Measurements from ENCODE around the gene PTPN21.

Gene PTPN21

DNA sequence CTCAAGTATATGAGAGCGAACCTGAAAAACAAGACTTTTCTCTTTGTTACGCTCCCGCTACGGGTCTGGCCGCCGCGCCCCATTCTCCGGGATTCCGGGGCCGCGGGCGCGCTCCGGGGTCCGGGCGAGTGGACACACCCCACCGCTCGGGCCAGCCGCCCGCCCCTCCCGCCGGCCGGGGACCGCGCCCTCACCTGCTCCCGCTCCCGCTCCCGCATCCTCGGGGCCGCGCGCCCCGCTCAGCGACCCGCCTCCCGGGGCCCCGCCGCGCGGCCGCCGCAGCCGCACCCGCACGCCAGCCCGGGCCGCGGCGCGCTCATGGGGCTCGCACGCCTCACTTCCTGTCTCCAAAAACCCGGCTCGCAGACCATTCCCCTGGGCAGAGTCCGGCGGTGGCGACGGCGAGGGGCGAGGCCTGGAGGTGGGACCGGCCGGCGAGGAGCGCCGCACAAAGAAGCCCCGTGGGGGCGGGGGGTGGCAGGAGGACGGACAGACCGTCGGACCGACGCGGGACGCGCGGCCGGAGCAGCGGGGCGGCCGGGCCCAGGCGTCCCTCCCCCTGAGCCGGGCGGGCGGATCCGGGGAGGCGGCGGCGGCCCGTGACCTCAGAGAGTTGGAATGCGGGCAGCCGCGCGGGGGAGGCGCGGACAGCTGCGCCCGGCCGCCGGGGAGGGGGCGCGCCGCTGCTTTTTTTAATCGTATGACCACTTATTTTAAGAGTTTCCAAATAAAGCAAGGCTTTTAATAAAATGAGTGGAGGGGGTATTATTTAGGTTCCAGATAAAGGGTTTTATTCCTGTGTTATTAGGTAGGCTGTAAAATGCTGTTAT, at the start of gene PTPN21:
TSS of gene PTPN21 (minus strand) at position 551 of the 830 bp plus-strand sequence. CDS start 4,590 bp downstream, outside the sequence.
- DNase-seq, result peak; percentile 15

DNA sequence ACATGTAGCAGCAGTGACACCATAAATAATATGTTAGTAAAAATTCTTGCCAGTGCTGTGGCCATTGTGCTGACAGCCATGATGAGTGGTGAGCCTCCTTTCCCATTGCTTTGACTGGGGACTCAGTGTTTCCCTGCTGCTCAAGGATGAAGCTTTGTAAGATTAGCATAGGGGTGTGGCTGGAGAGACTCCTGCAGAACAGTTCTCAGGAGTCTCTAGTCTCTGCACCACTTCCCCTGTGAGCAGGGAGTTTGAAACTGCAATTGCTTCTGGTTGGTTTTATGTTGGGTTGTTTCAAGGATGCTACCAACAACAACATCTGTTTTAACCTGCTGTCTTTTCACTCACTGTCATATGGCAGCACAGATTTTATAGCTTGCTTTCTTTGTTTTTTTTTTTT, 49.4 kb upstream of the PTPN21 start:
- DNase-seq, result no peak

DNA sequence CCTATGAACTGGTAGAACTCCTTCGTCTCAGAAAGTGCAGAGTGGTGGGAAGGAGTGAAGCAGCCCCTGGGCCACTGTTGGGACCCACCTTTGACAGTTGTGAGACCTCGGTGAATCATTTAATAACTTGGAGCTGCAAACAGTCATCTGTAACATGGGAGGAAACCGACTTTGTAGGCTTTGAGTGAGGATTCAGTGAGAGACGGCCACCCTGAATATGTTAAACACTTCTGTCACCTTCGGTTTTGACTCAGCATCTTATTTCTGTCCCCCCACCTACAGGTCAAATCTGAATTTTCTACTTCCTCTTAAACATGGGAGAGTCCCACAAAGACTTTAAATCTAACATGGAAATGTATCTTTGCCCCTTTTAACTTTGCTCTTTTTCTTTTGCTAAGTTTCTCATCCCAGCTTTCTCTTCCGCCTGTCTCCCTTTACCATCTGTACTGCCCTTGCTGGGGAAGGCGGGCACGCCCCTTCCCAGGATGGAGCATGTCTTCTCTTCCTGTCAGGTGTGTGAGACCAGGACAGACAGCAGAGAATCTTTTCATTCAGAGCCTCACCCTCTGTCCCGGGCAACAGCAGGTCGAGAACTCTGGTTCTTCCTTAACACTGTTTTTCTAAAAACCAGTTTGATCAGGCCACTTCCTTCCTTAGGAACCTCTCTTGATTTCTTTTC, 45.1 kb upstream of the PTPN21 start:
- DNase-seq, result no peak

DNA sequence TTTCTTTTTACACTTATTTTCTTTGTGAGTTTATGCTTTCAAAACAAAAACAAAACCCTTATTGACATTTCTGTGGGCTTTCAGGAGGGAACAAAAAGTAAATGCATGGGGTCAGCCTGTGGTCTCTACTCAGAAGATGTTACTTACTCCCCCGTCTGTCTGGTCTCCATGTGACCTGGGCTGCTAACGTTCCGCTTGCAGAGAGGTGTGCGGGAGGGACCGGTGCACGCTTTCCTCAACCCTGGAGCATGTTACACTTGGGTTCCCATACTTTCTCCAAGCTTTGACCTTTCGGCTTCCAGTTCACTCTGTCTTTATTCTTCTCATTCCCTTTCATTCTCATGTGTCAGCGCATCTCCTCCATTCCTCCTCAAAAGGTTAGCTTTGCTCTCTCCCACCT, 44.5 kb upstream of the PTPN21 start:
- DNase-seq, result no peak

DNA sequence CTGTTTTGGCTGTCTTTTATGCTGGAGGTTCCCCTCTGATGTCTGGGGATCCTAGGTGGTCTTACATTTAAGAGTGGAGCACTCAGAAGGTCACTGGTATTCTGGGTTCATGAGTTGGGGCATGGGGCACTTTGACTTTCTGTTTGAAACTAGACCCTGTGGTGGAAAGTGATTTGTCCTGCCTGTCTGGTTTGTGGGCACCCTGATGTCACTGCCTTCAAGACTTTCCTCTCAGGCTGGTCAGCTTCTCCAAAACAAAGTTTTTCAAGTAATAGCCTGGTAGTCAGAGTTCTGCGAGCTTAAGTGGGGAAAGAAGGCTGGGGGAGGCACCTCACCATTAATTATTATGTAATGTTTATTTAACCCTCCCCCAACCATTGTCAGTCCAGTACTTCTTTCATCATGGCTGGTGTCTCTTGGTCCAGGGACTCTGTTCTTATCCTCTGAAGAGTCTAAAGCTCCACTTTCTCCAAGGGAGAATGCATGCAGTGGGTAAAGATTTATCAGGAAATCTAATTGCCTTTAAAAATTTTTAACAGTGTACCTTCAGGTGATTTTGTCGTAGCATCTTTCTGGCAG, 43.4 kb upstream of the PTPN21 start:
- no peak for DNase-seq

DNA sequence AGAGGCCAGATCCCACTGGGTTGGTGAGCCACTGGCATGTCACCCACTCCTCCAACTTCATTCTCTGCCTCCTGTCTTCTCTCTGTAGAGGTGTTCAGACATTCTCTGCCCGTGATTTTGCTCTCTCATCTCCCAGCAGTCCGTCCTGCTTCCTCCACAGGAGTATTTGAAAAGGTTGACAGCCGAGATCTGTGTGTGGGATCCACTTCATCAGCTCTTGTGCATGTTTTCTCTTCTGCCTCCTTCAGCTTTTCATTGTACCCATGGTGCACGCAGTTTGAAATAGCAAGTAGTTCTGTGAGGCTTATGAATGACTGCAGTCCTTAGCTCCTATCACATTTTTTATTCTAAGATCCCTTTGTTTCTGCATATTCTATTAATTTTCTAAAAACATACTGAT, 42.8 kb upstream of the PTPN21 start:
- DNase-seq, result no peak

DNA sequence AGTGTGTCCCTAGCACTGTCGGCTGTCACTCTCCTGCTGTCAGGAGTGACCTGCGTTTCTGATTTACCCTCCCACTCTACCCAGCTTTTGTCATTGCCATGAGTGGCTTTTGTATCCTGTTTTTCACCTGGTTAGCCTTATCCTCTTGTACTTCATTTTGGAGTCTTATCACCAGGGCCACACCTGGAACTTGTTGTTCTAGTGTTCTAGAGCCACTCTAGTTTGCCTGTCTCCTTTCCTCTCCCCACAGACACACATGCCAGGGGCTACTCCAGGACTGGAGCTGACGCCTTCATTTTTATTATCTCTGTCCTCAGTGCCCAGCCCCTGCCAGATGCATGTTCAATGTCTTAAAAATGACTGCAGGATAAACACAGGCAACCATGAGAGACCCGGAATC, 42.2 kb upstream of the PTPN21 start:
- DNase-seq, result no peak

DNA sequence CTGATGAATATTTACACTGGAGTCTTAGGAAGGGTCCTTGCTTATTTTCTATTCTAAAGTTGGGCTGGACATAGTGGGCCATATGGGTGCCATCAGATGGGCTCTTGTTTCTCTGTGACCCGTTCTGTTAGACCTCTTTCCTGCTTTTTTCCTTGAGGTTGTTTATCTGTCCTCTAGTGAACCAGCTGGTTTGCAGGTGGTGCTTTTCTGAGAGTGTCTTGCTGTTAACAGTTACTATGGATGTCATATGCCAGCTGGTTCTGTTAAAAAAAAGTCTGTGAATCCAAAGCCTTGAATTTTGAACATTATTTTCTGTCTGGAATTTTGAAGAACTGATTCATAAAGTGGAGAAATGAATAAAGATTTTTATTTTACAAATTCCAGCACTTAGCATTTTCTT, 37.2 kb upstream of the PTPN21 start:
- no peak for DNase-seq

DNA sequence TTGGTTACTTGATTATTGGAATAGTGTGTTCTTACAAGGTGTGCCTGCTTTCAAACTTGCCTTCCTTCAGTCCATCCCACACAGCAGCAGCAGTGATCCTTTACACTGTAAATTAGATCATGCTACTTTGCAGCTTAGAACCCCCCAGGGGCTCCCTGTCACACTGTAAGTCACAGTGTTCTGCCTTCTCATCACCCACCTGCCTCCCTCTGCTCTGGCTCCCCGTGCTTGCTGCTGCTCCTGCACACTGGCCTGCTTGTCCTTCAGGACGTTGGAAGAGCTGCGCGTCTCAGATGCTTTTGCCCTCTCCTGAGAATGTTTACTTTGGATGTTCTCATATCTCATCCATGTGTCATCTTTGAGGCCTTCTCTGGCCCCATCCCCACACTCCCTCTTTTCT, 35.4 kb upstream of the PTPN21 start:
- DNase-seq, result no peak

DNA sequence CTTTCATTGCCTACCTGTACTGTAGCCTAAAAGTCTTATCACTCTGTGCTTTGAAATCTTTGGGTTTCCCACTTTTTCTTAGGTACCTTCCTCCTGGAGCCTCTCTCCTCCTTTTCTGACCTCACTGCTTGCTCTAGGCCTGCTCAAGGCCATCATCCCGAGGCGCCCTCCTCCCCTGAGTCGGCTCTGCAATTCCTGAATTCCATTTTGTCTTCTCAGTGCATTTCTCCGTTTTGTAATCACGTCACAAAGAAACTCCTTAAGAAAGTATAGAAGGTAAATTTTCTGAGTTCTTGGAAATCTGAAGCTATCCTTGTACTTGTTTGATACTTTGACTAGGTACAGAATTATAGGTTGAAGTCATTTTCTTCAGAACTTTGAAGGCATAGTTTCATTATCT, 33.3 kb upstream of the PTPN21 start:
- no peak for DNase-seq

DNA sequence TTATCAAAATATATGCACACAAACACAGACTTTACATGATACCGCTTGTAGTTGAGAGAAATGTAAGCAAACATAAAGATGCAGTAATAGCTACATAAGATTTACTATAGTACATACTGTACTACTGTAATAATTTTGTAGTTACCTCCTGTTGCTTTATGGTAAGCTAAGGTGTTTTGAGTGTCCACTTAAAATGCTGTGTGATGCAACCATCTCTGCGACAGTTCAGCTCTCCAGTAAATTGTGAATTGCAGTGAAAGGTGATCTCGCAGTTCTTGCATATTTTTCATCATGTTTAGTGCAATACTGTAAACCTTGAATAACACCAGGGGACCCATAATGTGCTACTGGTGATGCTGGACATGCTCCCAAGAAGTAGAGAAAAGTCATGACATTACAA, 29.6 kb upstream of the PTPN21 start:
- no peak for DNase-seq

DNA sequence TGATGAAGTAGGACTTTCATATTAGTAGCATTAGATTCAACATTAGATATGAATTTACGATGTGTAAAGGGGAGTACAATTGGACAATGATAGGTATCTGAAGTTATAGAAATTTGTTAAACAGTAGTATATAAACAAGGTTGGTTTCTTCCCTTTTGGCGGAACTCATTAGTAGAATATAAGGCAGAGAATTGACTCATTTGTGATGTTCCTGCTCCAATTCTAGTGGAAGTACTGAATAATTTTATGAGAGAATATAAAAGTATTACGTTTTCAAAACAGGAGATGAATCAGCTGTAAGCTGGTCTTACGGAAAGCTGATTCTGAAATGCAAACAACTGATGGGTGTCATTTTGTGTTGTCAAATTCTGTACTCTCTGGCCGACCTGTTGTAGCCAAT, 21.4 kb upstream of the PTPN21 start:
- no peak for DNase-seq

DNA sequence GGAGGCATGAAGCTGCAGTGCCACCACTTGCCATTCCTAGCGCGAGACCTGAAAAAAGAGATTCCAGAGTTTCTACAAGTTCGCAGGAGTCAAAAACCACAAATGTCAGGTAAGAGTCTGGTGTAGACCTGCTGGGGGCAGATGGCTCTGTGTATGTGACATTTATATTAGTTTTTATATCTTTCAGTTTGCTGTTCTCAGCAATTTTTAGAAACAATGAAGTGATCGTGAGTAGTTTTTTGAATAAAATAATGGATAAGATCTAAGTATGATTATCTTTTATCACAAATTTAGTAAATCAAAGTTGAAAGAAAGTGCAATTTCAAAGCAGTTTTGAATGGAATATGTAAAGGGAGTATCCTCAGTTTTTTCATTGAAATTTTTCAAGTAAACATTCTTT, 17.3 kb upstream of the PTPN21 start:
- no peak for DNase-seq

DNA sequence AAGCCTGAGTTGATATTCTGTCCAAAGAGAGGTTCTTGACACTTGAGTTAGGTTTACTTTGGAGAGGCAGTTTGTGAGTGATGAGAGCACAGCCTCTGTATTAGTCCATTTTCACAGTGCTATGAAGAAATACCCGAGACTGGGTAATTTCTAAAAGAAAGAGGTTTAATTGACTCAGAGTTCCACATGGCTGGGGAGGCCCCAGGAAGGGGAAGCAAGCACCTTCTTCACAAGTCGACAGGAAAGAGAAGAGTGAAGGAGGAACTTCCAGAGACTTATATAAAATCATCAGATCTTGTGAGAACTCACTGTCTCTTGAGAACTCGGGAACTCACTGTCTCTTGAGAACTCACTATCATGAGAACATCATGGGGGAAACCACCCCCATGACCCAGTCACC, 13.4 kb upstream of the PTPN21 start:
- no peak for DNase-seq

DNA sequence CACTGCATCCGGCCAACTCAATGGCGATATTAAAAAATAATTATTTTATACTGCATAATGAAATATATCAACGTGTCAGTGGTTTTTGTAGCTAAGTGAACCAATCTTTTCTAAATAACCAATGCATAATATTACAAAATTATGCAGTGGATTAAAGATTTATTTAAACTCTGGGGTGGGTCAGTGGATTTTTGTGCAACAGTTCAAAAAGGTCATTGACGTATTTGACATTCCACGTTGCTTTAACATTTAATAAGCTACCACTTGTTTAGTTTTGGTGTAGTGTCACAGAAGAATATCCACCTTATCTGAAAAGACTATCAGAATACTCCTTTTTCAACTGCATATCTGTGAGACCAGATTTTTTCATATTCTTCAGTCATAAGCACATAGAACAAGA, 10.6 kb upstream of the PTPN21 start:
- no peak for DNase-seq

DNA sequence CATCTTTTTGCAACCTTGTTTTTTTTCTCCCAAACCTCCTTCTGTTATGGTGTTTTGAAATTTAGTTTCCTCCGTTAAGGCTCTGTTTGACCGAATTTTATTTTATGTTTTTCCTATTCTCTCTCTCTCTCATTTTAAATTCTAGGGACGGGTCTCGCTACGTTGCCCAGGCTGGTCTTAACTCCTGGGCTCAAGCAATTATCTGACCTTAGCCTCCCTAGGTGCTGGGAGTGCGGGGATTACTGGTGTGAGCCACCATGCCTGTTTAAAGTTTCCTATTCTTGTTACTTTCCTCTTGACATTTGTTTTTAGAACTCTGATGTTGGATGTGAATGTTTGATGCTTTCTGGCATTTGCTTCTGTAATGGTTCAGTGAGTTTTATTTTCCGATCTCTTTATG, 9.0 kb upstream of the PTPN21 start:
- no peak for DNase-seq

DNA sequence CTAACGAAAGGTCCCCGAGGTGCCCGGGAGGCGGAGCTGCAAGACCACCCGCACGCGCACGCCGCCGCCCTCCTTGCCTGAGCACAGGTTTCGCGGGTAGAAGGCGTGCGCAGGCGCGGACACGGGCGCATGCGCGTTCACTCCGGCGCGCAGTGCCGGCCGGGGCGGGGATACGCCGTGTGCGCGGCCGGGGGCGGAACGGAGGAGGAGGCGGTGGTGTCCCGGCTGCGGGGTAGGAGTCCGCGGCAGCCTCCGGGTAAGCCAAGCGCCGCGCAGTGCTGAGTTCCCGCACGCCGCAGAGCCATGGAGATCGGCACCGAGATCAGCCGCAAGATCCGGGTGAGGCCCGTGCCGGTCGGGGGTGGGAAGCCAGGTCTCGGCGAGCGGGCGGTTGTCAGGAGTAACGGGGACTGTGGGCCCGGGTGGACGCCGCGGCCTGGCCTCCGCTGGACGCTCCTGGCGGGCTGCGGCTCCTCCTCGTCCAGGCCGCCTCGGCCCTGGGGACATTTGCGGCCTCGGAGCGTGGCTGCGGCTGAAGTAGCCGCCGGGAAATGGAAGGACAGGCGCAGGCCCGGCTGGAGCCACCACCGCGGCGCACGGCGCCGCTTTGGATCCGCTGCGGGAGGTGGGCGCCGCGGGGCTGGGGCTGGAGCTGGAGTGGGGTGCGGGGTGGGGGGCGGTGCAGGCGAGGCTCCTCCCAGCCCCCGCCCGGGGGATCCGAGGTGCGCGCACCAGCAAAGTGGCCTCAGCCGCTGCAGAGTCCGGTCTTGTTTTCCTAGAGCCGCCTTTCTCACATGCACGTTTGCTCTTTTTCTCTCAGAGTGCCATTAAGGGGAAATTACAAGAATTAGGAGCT, 8.3 kb upstream of the PTPN21 start, which contains the start of gene ZC3H14:
TSS of gene ZC3H14 (plus strand) at position 207 of the 856 bp plus-strand sequence. CDS start at position 304, 97 bp downstream.
- peak; percentile 83 for DNase-seq

DNA sequence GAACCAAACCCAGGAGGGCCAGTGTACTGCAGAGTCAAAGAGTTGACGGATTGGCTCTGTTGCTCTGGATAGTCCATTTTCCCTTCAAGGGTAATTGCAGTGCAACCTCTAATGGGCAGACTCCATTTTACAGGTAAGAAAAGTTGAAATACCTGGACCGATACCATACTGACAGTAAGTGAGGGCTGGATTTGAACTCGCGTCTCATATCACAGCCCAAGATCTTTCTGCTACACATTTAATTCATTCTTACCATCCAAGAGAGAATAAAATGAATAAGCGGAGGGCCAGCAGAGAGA, 7.7 kb upstream of the PTPN21 start:
- DNase-seq, result no peak

DNA sequence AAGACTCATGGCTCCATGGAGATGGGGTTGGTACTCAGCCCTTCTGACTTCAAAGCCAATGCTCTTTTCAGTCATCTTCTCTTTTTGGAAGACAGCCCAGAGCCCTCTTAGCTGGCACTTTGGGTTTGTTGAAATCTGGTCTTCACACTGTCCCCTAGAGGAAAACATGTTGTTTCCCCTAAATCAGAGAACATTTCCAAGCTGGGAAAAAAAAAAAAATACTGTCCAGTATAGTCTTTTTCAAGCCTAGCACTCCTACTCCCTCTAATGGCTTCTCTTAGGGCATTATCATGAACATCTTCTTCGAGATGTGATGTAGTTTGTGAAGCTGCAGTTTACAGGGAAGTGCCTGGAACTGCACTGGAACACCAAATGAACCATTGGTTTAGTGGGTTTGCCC, 5.0 kb upstream of the PTPN21 start:
- DNase-seq, result no peak

DNA sequence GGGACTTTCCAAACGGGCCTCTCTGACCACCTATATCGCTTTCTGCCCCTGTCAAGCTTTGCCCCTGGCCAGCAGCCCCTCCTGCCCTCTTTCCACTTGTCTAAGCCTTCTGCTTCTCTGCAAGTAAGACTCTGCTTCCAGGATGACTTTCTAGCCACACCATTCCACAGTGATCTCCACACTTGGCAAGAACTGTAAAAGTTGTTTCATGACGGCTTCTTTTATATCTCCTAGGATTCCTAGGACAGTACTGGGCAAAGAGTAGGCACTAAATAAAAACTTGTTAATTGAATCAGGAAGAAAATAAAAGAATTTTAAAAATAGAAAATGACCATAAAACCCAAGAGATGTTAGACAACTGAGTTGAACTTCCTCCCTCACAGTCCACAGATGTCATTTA, 1.8 kb upstream of the PTPN21 start:
- no peak for DNase-seq

DNA sequence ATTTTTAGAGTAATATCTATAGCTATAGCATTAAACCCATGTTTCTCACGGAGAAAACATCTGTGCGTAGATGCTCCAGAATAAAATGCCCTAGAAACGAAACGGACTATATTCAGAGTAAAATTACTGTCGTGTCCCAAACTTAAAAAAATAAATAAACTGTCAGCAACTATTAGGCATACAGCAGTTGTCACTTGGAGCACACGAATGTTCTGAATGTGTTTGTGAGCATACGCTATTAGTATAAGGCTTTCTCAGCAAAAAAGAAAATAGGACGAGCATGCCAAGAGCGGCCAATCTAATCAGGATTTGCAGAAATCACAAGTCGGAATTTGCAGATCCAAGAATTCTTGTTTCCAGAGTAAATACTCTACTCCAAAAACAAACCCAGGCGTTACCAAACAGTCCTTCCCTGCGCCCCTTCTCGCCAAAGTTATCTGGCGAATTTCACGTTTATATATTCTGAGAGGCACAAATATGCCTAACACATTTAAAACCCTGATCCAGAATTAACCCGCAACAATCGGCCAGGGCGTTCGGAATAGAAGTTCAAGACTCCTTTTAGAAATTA, 836 bp downstream of the PTPN21 start:
- no peak for DNase-seq

DNA sequence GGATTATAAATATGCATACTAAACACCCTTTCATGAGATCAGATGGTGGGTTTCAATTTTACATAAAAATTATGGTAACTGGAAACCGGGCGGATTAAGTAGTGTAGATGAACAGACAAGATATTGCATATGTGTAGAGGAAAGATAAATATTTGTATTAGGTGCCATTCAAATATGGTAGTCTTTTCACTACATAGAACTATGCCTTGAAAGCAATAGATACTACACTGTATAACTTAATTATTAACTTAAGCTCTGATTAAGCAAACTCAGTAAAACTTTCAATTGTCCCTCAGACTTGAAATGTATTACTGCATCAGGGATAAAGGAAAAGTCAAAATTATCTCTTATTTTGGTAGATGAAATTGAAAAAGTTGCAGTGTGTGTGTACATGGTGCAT, 1.9 kb downstream of the PTPN21 start:
- no peak for DNase-seq

DNA sequence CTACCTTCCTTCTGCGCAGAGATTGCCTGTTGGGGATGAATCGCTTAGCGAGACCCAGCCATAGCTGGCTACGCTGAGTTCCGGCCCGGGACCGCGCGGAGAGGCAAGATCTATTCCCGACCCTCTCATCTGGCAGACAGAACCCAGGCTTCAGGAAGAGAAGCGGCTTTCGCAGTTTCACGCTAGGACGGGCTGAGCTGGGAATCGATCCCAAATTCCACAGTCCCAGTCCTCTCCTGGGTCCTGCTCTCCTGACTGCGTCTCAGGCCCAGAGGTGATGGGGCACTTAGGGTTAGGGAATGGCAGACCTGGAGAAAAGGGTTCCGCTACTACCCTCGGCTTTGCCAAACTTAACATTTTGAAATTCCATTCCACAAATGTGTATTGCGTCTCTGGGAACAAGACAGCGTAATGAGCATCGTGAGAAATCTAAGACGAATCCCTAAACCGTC, 2.8 kb downstream of the PTPN21 start:
- DNase-seq, result no peak

All from stimulated activated CD4-positive, alpha-beta T cell treated with anti-CD3 and anti-CD28 coated beads, Interleukin-12 subunit alpha, Interleukin-12 subunit beta, amount 100 ng/mL, for 4 hours (primary cell).